Ishikawa (cell line): ENCODE results near the gene FARS2.

Experiments
- REST ChIP-seq: IDR thresholded peaks from 2 replicates; pipeline ENCODE4 v1.6.1; 2012; ENCODE audit warnings: low read depth, mild to moderate bottlenecking
- TAF1 ChIP-seq: IDR thresholded peaks from 2 replicates; pipeline ENCODE4 v1.6.1; 2012; ENCODE audit warnings: low read depth, mild to moderate bottlenecking
- ZBTB7A ChIP-seq: IDR thresholded peaks from 2 replicates; pipeline ENCODE4 v1.6.1; 2012; ENCODE audit warnings: low read depth
- TF ChIP-seq, protein P1 (sequence below): IDR thresholded peaks from 2 replicates; pipeline ENCODE4 v1.6.1; 2012
- TF ChIP-seq, protein P2 (sequence below): IDR thresholded peaks from 2 replicates; pipeline ENCODE4 v1.6.1; 2012

- TF ChIP-seq, protein P1, sequence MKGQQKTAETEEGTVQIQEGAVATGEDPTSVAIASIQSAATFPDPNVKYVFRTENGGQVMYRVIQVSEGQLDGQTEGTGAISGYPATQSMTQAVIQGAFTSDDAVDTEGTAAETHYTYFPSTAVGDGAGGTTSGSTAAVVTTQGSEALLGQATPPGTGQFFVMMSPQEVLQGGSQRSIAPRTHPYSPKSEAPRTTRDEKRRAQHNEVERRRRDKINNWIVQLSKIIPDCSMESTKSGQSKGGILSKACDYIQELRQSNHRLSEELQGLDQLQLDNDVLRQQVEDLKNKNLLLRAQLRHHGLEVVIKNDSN: no peak
- TF ChIP-seq REST (no peak), TAF1 (no peak), ZBTB7A (no peak)
- TF ChIP-seq, protein P2, sequence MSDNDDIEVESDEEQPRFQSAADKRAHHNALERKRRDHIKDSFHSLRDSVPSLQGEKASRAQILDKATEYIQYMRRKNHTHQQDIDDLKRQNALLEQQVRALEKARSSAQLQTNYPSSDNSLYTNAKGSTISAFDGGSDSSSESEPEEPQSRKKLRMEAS: no peak
Measured at GRCh38 chr6:5630636-5631035, 369.3 kb downstream of the FARS2 start.
